Liver (tissue), 3 donors: ENCODE data around the gene WWC2.

ENCODE experiments used
- JUND ChIP-seq, 2 donors: IDR thresholded peaks; 2 replicates each; pipeline ENCODE4 v1.6.1; 2016; ENCODE audit warnings: antibody characterized with exemption in 2 of 2
- TF ChIP-seq, protein P1 (sequence below): fragments of 150-350 bp; IDR thresholded peaks from 2 replicates; pipeline ENCODE4 v1.5.1; 2017; ENCODE audit warnings: improper control_type of control experiment, low read depth, low read length; ENCODE audit not compliant: missing input control
- TF ChIP-seq, protein P2 (sequence below): IDR thresholded peaks from 2 replicates; pipeline ENCODE4 v1.6.1; 2016; ENCODE audit warnings: antibody characterized with exemption
- TF ChIP-seq, protein P3 (sequence below): IDR thresholded peaks from 2 replicates; pipeline ENCODE4 v1.6.1; 2016; ENCODE audit warnings: antibody characterized with exemption
- donor health status: healthy.
- donor health status: healthy.

DNA sequence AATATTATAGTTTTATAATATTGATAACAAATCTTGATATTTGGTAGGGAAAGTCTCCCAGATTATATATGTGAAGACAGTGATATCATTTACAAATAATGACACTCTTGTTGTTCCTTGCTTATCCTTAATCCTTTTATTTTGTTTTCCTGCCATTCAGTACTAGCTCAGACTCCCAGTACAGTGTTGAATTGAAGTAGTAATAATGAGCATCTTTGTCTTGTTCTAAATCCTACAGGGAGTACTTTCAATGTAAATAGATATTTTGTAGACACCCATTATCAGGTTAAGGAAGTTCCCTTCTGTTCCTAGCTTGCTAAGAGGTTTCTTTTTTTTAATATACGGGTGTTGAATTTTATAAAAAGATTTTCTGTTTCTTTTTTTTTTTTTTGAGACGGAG lies 33.0 kb downstream of the WWC2 start:
- no peak for TF ChIP-seq JUND (IDR thresholded peaks at IDR 0.05)
- TF ChIP-seq, protein P1, sequence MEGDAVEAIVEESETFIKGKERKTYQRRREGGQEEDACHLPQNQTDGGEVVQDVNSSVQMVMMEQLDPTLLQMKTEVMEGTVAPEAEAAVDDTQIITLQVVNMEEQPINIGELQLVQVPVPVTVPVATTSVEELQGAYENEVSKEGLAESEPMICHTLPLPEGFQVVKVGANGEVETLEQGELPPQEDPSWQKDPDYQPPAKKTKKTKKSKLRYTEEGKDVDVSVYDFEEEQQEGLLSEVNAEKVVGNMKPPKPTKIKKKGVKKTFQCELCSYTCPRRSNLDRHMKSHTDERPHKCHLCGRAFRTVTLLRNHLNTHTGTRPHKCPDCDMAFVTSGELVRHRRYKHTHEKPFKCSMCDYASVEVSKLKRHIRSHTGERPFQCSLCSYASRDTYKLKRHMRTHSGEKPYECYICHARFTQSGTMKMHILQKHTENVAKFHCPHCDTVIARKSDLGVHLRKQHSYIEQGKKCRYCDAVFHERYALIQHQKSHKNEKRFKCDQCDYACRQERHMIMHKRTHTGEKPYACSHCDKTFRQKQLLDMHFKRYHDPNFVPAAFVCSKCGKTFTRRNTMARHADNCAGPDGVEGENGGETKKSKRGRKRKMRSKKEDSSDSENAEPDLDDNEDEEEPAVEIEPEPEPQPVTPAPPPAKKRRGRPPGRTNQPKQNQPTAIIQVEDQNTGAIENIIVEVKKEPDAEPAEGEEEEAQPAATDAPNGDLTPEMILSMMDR, result no peak
- TF ChIP-seq, protein P2, sequence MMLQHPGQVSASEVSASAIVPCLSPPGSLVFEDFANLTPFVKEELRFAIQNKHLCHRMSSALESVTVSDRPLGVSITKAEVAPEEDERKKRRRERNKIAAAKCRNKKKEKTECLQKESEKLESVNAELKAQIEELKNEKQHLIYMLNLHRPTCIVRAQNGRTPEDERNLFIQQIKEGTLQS, result no peak
- TF ChIP-seq, protein P3, sequence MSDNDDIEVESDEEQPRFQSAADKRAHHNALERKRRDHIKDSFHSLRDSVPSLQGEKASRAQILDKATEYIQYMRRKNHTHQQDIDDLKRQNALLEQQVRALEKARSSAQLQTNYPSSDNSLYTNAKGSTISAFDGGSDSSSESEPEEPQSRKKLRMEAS, result no peak
